Stimulated activated CD4-positive, alpha-beta T cell treated with anti-CD3 and anti-CD28 coated beads, Interleukin-12 subunit alpha, Interleukin-12 subunit beta, amount 100 ng/mL, for 48 hours (primary cell): Measurements from ENCODE around the gene NEXMIF.
"Not testable (repeated sequence)": the region's sequence is repeated elsewhere in the genome, so short reads cannot be mapped to it uniquely, and the experiment has no call there.

ENCODE experiments used
- DNase-seq, 3 donors: peaks; one replicate each; pipeline ENCODE4 v3.0.0-alpha.2; 2020; ENCODE audit warnings: low read depth in 2 of 3, low spot score in 1 of 3

The NEXMIF gene

DNA sequence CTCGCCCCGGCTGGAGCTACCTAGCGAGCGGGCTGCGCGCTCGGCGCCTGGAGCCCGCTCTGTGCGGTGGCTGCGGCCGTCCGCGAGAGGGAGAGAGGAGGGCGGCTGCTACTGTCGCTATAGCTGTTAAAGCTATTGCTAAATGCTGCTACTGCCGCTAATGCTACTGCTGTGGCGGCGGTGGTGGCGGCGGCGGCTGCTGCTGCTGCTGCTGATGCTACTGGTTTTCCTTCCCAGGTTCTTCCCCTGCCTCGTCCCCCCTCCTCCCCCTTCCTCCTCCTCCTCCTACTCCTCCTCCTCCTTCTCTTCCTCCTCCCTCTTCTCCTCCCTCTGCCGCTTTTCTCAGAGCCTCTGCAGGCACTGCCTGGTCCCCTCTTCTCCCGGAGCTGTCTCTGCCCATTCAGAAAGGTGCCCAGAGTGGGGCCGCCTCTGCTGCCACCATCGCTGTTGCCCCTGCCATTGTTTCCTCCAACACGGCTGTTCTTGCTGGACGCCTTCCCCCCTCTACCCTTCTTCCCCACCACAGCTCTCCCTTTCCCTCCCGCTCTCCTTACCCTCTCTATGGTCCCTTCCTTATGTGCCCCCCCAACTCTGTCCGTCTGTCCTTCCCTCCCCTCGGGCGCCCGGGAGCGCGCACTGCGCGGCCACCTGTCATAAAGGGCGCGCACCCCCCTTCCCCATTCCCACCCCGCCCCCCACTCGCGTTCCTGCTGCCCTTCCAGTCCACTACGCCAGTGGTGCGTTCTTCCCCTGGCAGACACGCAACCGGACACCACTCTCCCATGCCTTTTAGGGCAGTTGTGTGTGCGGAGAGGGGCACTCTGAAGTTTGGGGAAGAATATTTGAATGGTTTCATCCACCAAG, at the start of gene NEXMIF:
Gene NEXMIF, minus strand, starts transcription at position 228 of the 864 bp plus-strand sequence.
- DNase-seq = peak; percentile 1 to 8 (median 6)

DNA sequence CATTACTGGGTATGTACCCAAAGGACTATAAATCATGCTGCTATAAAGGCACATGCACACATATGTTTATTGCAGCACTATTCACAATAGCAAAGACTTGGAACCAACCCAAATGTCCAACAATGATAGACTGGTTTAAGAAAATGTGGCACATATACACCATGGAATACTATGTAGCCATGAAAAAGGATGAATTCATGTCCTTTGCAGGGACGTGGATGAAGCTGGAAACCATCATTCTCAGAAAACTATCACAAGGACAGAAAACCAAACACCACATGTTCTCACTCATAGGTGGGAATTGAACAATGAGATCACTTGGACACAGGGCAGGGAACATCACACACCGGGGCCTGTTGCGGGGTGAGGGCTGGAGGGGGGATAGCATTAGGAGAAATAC, 36.7 kb upstream of the NEXMIF start:
- DNase-seq = not testable (repeated sequence)

DNA sequence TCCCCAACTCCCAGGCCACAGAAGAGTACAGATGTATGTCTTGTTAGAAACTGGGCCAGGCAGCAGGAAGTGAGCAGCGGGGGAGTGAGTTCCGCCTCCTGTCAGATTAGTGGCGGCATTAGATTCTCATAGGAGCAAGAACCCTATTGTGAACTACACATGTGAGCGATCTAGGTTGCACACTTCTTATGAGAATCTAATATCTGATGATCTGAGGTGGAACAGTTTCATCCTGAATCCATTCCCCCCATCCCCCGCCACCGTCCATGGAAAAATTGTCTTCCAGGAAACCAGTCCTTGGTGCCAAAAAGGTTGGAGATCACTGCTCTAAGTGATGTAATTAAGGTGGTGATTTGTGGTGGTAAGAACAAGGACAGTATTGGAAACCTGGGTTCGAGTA, 24.5 kb upstream of the NEXMIF start:
- DNase-seq = no peak

DNA sequence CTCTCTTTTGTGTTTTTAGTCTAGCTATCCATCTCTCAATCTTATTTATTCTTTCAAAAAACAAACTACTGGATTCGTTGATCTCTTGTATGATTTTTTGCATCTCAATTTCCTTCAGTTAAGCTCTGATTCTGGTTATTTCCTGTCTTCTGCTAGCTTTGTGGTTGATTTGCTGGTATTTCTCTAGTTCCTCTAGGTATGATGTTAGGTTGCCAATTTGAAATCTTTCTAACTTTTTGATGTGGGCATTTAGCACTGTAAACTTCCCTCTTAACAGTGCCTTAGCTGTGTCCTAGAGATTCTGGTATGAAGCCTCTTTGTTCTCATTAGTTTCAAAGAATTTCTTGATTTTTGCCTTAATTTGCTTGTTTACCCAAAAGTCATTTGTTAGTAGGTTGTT, 15.2 kb upstream of the NEXMIF start:
- DNase-seq = no peak

DNA sequence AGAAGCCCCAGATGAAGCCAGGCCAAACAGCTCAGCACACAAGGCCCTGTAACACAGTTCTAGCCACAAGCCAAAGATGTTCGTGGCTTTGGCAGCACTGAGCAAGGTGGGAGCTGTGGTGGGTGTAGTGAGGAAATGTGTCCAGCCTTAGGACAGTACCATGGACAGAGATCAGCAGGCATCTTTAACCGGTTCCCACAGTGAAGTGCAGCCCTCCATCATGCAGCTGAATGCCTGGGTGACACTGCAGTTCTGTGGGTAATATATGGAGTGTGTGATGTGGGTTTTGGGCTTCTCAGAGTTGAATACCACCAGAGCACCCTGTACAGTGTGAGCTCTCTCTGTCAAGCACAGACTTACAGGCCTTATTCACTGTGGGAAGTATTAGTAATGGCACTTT, 6.0 kb upstream of the NEXMIF start:
- DNase-seq = no peak

DNA sequence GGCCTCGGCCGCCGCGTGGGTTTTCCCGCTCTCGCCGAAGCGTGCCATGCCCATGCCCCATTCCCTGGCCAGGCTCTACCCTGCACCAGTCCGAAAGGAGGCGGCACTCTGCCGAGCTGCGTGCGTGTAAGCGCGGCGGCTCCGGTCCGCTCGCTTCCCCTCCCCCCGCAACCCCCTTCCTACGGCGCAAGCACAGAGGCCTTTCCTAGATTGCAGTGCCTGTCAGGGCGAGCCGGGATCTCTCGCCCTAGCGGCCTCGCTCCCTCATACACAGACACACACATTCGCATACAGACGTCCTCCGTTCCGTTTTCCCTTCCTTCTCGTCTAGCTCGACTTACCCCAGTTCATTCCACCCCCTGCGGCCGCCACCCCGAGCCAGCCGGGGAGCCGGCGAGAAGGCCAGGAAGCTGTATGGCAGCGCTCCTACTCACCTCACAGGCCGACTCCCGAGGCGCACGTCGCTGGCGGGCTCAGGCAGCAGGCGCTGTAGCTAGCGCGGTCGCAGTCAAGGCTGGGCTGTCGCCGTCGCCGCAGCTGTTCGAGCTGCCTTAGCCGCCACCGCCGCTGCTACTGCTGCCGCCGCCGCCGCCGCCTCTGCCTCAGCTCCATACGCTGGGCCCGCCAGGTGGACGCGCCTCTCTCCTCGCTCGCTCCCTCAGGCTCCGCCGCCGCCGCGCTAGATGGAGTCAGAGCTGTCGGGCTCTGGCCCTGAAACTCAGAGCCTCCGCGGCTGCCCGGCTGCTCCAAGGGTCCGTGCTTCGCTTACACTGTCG, 615 bp downstream of the NEXMIF start:
- DNase-seq = peak; percentile 4 to 27 (median 8)

DNA sequence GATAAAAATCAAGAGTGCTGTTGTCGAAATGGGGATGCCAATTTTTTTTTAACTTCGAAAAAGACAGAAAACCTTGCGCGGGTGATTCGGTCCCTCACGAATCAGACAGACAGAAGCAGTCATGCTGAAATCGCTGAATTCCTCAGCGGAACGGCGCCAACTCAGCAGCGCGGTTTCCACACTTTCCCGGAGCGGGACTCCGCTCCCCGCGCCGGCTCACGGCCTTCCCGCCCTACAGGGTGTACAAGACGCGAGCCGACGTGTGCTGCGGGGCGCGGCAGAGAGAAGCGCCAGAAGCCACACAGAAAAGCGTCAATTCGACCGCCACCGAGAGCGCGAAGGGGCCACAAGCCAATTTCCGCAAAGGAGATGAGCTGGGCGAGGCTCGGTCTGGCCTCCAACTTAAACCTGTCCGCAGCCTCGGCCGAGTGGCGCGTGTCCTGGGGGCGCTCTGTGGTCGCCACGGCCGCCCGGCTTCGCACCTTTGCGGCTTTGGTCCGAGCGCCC, 1.3 kb downstream of the NEXMIF start:
- peak in 1 of 3 donors; percentile 2 for DNase-seq

DNA sequence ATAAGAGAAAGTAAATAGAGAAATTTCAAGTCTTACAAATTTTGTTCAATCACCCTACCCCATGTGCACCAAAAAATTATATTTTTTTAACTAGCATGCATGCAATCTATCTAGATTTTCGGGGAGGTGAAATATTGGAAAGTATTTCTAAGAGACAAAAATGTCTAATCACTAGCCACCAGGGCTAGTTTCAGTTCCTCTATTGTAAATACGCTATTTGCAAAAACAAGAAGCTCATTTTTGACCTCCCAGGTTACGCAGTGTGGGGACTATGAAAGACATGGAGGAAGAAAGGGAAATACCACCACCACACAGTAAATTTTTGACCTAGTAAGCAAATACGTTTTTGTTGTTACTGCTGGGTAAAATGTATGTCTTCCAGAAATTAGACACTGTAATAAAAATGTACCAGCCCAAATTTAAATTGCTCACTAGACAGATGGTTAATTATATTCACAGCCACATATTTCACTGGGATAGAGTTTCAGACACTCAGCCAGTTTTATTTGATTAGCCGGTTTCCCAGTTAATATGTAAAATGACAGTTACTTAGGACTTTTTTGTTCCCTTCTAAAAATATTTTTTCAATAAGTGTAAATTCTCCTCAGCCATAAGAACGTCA, 2.2 kb downstream of the NEXMIF start:
- DNase-seq = no peak

DNA sequence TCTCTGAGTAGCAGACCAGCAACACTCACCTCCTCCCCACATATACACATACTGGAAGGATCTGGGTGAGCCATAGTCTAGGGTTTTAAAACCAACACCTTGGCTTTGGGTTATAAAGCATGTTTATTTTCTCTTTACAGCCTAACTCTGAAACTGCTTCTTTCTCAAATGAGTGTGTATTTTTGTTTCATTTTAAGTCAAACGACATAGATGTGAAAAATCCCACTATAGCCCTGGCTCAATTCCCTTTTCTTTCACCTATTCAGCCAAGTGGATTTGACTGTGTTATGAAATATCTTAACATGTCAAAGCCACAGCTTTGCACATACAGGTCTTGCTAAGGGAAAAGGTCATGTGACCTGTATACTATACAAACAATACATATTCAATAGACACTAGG, 13.8 kb downstream of the NEXMIF start:
- DNase-seq = no peak

DNA sequence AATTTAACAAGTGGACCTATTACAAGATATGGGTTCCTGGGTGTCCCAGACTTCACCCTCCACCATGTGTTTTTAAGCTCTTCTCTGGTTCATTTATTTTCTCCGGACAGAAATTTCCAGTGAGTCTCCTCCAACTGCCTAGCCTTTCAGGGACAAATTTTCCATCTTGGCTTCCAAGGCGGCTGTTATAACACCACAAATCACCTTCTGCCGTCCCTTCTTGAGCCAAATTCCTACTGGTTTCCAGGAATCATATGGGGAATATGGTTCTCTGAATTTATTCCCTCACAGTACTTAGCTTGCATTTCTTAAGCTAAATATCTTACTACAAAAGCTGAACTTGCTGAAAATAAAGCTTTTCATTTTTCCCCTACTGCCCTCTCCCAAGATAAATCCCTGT, 18.8 kb downstream of the NEXMIF start:
- DNase-seq = no peak

DNA sequence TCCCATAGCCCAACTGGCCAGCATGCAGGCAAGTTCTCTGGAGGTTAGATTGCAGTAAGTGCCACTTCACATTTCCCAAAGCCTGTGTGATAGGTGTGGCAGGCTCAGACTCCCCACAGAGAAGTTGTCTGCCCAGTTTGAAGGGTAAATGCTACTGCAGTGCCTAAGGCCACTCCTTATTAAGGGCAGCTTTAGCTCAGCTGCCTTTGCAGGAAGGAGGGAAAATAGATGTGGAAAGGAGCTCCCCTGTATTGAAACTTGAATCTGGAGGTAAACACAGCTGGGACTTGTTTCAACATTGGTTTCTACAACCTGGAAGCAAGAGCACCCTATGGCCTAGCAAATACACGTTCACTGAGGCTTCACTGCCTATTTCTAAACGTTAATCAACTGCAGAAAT, 22.4 kb downstream of the NEXMIF start:
- DNase-seq = no peak

DNA sequence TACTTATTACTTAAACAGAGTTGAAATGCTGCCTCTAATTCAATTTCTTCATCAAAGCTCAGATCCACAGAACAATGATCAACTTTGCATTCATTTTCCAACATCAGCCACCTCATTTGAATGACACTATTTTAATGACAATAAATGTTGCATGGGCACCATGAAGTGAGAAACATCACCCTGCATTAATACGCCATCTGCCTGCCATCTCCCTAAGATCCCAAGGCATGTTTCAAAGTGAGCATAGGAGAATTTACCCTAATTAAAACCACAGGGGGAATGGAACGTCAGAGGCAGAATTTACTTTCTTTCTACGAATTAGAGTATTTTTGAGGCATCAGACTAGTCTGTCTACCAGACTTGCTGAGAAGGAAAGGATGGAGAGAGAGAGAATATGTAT, 32.7 kb downstream of the NEXMIF start:
- DNase-seq = no peak

DNA sequence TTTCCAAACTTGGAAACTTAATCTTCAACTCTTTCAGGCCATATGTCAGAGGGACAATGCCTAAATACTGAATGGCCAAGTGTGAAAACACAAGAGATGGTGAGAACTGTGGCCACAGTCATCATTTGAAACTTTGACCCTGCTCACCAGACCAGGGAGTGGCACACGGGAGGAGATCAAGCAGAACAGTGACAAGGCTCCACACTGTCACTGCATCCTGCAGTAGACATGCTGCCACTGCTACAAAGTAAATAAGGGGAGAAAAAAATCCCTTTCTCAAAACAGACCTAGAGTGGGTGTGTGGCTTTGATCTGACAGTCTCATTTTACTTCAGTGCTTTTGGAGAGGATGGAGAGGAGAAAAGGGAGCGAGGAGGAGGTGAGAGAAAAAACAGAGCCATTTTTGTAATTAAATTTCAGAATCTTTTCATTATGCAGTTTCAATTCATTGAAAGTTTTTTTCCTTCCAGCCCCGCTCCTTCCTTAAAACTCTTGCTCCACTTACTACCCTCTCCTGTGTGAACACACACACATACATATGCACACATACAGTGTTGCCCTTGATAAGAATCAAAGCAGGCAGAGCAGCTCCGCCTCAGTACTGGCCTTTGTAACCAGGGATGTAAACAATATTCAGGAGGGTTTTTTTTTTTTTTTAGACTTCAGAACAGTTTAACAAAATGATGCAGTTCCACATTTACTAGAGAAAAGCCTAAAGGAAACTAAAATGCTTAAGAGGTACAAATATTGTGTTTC, 34.4 kb downstream of the NEXMIF start:
- DNase-seq = no peak

DNA sequence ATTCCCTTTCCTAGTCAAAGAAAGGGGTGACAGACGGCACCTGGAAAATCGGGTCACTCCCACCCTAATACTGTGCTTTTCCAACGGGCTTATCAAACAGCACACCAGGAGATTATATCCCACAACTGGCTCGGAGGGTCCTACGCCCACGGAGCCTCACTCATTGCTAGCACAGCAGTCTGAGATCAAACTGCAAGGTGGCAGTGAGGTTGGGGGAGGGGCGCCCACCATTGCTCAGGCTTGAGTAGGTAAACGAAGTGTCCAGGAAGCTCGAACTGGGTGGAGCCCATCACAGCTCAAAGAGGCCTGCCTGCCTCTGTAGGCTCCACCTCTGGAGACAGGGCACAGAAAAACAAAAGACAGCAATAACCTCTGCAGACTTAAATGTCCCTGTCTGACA, 42.9 kb downstream of the NEXMIF start:
- not testable (repeated sequence) for DNase-seq

DNA sequence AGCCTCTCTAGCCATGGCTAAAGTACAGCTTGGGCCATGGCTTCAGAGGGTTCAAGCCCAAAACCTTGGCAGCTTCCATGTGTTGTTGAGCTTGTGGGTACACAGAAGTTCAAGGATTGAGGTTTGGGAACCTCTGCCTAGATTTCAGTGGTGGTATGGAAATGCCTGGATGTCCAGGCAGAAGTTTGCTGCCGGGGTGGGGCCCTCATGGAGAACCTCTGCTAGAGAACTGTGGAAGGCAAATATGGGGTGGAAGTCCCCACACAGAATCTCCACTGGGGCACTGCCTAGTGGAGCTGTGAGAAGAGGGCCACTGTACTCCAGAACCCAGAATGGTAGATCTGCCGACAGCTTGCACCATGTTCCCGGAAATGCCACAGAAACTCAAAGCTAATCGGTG, 59.5 kb downstream of the NEXMIF start:
- no peak for DNase-seq

DNA sequence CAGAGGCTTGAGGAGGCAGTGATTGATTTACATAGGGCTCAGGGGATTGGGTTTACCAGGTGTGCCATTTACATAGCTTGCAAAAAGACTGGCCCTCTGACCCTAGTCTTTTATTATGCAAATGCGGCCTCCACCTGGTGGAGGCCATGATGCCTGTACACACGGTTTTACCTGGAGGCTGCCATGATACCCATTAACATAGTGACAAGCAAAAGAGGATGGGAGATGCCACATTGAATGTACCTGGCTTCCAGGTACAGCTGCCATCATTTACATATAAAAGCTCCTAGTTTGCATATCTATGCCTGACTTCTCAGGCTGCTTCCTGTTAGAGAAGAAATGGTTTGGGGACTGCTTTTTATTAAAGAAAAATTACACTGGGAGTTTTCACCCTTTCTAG, 72.0 kb downstream of the NEXMIF start:
- no peak for DNase-seq

DNA sequence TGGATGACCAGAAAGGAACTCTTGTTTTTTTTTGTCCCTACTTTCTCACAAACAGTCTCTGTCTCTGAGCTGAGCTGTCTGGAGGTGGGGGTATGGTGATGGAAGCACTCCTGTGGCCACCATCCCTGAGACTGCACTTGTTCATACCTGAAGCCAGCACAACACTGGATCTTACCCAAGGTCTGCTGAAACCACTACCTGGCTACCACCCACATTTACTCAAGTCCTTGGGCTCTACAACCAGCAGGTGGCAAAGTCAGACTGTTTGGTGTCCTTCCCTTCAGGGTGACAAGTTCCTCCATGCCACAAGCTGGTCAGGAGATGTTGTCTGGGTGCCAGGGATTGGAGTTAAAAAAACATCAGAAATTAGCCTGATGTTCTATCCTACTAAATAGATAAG, 89.7 kb downstream of the NEXMIF start:
- no peak for DNase-seq

DNA sequence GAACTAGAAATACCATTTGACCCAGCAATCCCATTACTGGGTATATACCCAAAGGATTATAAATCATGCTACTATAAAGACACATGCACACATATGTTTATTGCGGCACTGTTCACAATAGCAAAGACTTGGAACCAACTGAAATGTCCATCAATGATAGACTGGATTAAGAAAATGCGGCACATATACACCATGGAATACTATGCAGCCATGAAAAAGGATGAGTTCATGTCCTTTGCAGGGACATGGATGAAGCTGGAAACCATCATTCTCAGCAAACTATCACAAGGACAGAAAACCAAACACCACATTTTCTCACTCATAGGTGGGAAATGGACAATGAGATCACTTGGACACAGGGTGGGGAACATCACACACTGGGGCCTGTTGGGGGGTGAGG, 105.5 kb downstream of the NEXMIF start:
- not testable (repeated sequence) for DNase-seq

DNA sequence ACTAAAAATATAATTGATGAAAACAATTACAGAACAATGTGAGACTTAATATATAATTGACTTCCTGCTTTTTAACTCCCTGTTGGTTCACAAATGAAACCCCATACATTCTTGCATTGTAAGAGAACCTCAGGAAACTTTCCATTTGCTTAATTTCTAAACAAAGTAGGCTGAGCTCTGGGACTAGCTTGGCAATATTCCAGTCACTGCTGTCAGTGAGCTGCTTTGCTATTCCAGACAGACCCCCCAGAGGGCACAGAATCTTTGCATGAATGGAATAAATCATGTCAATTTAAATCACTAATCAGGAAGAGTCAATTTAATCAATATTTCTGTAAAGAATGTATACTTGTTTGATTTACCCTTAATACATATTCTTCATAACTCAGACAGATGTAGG, 110.6 kb downstream of the NEXMIF start:
- no peak for DNase-seq

DNA sequence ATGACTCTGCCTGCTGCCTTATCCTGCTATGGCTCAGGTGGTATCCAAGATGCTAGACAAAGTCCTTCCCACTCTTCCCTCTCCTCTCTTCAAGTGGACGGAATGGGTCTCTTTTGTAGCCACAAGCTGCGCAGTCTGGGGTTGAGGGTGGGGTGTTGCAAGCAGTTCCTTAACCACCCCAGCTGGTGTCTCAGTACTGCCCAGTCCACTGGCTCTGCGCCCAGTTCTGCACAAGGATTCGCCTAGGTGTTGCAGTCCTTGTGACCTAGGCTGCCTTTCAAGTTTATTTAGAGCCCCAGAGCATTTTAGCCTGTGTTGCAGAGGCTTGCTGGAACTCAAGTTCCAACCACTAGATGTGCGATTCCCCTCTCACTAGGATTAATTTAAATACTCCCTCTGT, 120.7 kb downstream of the NEXMIF start:
- DNase-seq = no peak

DNA sequence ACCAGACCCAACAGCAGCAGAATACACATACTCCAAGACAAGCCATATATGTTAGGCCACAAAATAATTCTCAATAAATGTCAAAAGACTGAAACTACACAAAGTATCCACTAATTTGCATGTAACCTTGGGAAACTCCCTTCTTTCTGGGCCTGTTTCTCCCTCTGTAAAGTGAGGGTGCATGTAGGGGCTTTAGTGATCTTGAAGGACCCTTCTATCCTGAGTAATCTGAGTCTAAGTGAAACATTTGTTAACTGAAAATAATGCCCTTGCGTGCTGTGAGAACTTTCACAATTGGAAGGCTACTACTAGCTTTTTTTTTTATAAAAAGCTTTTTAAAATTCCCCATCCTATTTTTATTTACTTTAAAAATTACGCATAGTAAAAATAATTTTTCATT, 125.2 kb downstream of the NEXMIF start:
- no peak for DNase-seq
